ENCODE results near the gene GABRB2.
"Not testable (repeated sequence)": the region's sequence is repeated elsewhere in the genome, so short reads cannot be mapped to it uniquely, and the experiment has no call there.

GABRB2 gene

GRCh38 chr5:161385027-161385426 lies 161.5 kb downstream of the GABRB2 start:
- DNase-seq = no peak

- no peak for DNase-seq
Measured at GRCh38 chr5:161382685-161383084, 163.8 kb downstream of the GABRB2 start.

DNA sequence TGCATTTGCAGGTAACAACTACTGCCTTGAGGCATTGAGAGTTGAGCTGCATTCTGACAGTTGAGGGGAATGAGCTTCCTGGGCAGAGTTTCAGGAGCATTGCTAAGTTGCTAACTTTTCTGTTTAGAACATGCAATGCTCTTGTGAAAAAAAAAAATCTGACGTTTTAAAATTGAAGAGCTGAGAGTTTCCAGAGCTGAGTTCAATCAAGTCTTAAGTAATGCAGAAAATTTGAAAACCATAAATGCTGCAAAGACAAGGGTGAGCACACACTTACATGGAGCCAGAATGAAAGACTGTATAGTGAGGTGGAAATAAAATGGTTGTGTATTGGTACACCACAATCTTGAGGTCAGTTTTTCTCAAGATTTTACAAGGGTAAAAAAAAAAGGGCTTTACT lies 166.0 kb downstream of the GABRB2 start:
- DNase-seq = no peak

- peak; percentile 4 for DNase-seq
Measured at GRCh38 chr5:161378701-161379100, 167.8 kb downstream of the GABRB2 start.

DNA sequence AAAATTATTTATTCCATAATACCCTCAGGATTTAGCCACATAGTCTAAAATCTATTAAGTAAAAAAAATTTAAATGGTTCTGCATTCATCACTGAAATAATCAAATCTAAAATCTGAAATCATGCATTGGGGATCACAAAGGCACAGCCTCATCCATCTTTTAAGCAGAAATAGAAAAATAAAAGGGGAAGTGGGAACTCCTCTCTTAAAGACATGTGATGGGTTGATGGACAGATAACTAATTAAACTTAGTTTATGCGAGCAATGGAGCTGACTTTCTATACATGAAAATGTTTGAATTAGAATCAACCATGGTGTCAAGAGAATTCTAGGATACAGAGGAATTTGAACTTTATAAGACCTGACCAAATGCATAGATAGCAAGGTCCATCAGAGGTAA lies 170.5 kb downstream of the GABRB2 start:
- DNase-seq = no peak

- DNase-seq = no peak
Measured at GRCh38 chr5:161373345-161373707, 173.2 kb downstream of the GABRB2 start.

GRCh38 chr5:161372682-161373344 lies 173.7 kb downstream of the GABRB2 start:
- no peak for DNase-seq

- DNase-seq = no peak
Measured at GRCh38 chr5:161369022-161369421, 177.5 kb downstream of the GABRB2 start.

DNA sequence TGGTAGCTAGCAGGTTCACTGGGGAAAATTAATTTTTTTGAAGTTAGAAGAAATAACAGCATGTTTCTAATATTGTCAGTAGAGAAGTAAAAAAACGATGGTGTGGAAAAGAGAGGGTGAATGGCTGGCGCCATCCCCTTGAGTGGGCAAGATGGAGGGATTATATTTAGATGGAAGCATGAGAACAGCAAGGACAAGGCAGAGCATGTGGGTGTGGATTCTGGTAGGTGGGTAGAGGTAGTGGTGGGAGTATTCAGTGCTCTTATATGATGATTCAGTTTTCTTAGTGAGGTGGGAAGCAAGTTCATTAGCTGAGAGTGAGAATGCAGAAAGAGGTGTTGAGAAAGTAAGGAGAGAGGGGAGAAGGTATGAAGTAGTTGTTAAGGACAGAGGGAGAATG lies 188.1 kb downstream of the GABRB2 start:
- no peak for DNase-seq

GRCh38 chr5:161344234-161344633 lies 202.3 kb downstream of the GABRB2 start:
- no peak for DNase-seq

GRCh38 chr5:161342886-161343285 lies 203.6 kb downstream of the GABRB2 start:
- DNase-seq = no peak

DNA sequence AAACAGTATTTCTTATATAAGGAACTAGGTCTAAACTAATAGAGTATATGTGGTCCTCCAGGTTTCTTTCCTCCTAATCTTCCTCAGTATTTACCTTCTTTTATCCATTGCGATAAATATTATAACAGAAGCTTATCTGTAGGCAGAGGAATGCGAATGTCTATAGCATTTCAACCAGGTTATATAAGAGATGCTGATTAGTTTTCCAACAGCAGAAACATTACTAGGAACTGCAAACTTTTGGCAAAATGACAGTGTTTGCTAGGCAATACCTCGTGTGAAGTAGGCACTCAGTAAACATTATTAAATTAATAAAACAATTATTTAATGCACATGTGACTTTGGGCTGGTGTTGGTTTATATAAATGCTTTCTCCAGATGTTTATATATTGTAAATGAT lies 206.5 kb downstream of the GABRB2 start:
- no peak for DNase-seq

DNA sequence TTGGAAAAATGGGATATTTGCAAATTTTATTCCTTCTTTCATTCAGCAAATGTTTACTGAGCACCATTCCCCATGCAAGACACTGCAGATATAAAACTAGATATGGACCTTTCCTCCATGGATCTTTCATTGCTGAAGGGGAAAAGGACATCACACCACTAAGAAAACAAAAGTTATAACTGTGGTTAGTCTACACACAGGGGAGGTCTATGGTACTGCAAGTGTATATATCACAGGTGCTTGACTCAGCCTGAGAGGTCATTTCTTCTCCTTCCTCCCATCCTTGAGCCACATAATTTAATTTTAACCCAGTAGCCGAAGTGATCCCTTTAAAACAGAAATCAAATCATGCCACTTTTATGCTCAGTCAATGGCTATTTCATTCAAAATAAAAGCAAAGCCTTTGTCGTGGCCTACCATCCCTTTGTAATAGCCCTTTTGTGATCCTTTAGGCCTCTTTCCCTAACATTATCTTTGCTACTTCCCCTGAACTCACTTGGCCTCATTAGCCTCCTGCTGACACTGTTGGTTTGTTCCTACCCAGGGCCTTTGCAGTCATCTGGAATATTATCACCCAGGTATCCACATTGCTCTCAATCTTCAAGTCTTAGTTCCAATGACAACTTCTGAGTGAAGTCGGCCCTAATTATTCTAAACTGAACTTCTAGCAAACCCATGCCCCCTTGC lies 213.2 kb downstream of the GABRB2 start:
- no peak for DNase-seq

DNA sequence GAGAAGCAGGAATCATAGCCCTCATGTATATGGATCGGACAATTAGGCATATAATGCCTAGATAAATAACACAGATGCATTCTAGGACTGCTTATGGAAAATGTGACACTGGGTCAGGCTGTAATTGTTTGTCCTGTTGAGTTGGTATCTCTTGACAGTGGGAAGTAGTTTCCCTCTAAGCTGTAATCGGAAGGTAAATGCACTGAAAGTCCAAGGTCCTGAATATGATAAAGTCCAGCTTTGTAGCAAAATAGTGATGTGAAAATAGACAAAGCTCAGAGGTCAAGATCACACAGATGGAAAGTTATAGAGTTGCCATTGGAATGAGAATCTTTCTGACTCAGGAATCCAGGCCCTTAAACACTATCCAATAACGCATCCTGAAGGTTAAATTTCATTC lies 214.2 kb downstream of the GABRB2 start:
- no peak for DNase-seq

- no peak for DNase-seq
Measured at GRCh38 chr5:161314033-161314432, 232.5 kb downstream of the GABRB2 start.

GRCh38 chr5:161312882-161313281 lies 233.6 kb downstream of the GABRB2 start:
- no peak for DNase-seq

GRCh38 chr5:161311965-161312364 lies 234.6 kb downstream of the GABRB2 start:
- DNase-seq = no peak

GRCh38 chr5:161311146-161311708 lies 235.3 kb downstream of the GABRB2 start:
- DNase-seq = no peak

- no peak for DNase-seq
Measured at GRCh38 chr5:161306351-161306995, 240.1 kb downstream of the GABRB2 start.

DNA sequence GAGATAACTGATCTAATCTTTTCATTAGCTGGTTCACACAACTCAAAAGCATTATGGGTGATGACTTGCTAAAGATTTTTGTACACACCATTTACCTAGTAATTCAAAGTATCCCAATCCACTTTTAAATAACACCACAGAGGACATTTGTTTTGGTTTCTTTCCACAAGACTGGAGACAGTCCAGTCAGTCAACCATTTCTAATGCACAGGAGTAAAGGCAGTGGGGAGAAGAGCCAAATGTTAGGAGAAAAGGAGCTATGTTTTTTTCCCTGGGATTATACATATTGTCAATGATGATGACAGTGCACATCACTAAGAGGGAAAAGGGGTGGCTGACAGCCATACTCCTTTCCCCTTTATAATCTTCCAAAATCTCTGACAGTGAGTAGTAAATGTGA lies 240.9 kb downstream of the GABRB2 start:
- DNase-seq = no peak

GRCh38 chr5:161302559-161302958 lies 244.0 kb downstream of the GABRB2 start:
- DNase-seq = no peak

DNA sequence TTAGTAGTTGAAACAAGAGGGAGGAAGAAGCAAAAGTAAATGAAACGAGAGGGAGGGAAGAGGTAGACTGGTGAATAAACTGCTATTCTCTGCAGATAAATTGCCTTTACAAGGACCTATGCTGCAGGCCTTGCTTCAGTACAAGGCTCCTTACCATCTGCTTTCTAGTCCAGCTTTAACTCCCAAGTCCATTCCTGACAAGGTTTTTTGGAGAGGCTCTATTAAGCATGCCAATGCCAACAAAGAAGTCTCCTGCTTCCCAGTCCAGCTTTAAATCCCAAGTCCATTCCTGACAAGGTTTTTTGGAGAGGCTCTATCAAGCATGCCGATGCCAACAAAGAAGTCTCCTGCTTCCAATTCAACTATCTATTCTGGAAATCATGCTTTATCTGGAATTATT lies 244.9 kb downstream of the GABRB2 start:
- DNase-seq = no peak

GRCh38 chr5:161299053-161299452 lies 247.5 kb downstream of the GABRB2 start:
- DNase-seq = no peak

DNA sequence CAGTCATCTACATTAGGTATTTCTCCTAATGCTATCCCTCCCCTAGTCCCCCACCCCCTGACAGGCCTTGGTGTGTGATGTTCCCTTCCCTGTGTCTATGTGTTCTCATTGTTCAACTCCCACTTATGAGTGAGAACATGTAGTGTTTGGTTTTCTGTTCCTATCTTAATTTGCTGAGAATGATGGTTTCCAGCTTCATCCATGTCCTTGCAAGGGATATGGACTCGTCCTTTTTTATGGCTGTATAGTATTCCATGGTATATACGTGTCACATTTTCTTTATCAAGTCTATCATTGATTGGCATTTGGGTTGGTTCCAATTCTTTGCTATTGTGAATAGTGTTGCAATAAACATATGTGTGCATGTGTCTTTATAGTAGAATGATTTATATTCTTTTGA lies 249.1 kb downstream of the GABRB2 start:
- not testable (repeated sequence) for DNase-seq

All from NCI-H1105 (cell line).